GM12878 (cell line): ENCODE measurements around the gene STK35. TPM values are rescaled to one million over a fixed set of nuclear protein-coding genes. Genes with fewer than 3 reads are reported as not detected.

Experiments used
- ATAC-seq: fragments of 200-7000 bp; cut with Tn5 transposase; 3 replicates; pipeline ENCODE4 v1.9.1; 2020; ENCODE audit warnings: mild to moderate bottlenecking, moderate library complexity
- BruUV-seq: library from RNA; stranded (reverse); fragments of 400-500 nt; replicated peaks from 2 replicates; lab custom pipeline; 2021; lab: Mats Ljungman, UMichigan
- CTCF ChIA-PET: fragments of 300-600 bp; sonication (Branson Sonifier 250); formaldehyde crosslinking; extraction: SDS; loops from one replicate; lab custom pipeline; 2021; ENCODE audit warnings: inconsistent platforms; lab: Yijun Ruan, JAX
- POLR2A ChIA-PET: fragments of 350-600 bp; formaldehyde crosslinking; extraction: SDS; loops from one replicate; lab custom pipeline; 2021; ENCODE audit warnings: inconsistent platforms; lab: Charles Lee
- RAD21 ChIA-PET: fragments of 300-600 bp; sonication (Branson Sonifier 250); formaldehyde crosslinking; loops from one replicate; lab custom pipeline; 2023; ENCODE audit warnings: antibody characterized with exemption; ENCODE audit not compliant: unreplicated experiment; lab: Charles Lee
- SMC1A ChIA-PET: fragments of 300-600 bp; sonication (Branson Sonifier 250); formaldehyde crosslinking; loops from one replicate; lab custom pipeline; 2023; ENCODE audit not compliant: unreplicated experiment, uncharacterized antibody; lab: Charles Lee
- DNase-seq: peaks from one replicate; pipeline ENCODE4 v3.0.0-alpha.2; 2011; ENCODE audit warnings: low read depth, low spot score
- FAIRE-seq: peaks from 3 replicates; lab custom pipeline; 2011; peaks lifted over from hg19 to GRCh38; lab: Jason Lieb, UNC
- H2AFZ ChIP-seq: 2 replicates; pipeline ENCODE4 v1.6.0; 2011; ENCODE audit warnings: low read depth, low read length, control low read depth; ENCODE audit not compliant: control insufficient read depth
- H3K27ac ChIP-seq: 2 replicates; pipeline ENCODE4 v1.5.1; 2011; ENCODE audit warnings: control low read depth; ENCODE audit not compliant: control insufficient read depth, insufficient read depth
- H3K27me3 ChIP-seq, 2 experiments: replicated peaks in 1 of 2; 2 replicates each; pipeline versions ENCODE4 v1.6.0 to v1.6.1; 2011; ENCODE audit warnings: low read length in 1 of 2; ENCODE audit not compliant: control insufficient read depth in 2 of 2, insufficient read depth in 2 of 2
- H3K36me3 ChIP-seq, 2 experiments: 2 replicates each; pipeline ENCODE4 v1.5.1; 2011; ENCODE audit warnings: low read length in 1 of 2; ENCODE audit not compliant: control insufficient read depth in 2 of 2, insufficient read depth in 2 of 2
- H3K4me1 ChIP-seq: 2 replicates; pipeline ENCODE4 v1.6.1; 2011; ENCODE audit warnings: mild to moderate bottlenecking, low read length, moderate library complexity, mixed read lengths; ENCODE audit not compliant: control insufficient read depth, insufficient read depth
- H3K4me2 ChIP-seq: 2 replicates; pipeline ENCODE4 v1.6.0; 2011; ENCODE audit warnings: control low read depth; ENCODE audit not compliant: control insufficient read depth, insufficient read depth
- H3K4me3 ChIP-seq: fragments of 200-600 bp; sonication (generic); 2 replicates; pipeline ENCODE4 v1.5.1; 2016
- H3K79me2 ChIP-seq: 2 replicates; pipeline ENCODE4 v1.6.0; 2011; ENCODE audit warnings: low read length; ENCODE audit not compliant: control insufficient read depth, insufficient read depth
- H3K9ac ChIP-seq: 2 replicates; pipeline ENCODE4 v1.8.0; 2011; ENCODE audit warnings: low read length, control low read depth, mixed read lengths; ENCODE audit not compliant: control insufficient read depth, insufficient read depth
- H3K9me3 ChIP-seq: replicated peaks from 3 replicates; pipeline ENCODE4 v1.5.1; 2011; ENCODE audit warnings: mild to moderate bottlenecking, low read length; ENCODE audit not compliant: control insufficient read depth, insufficient read depth
- H4K20me1 ChIP-seq: 2 replicates; pipeline ENCODE4 v1.6.0; 2011; ENCODE audit not compliant: control insufficient read depth, insufficient read depth
- BCL11A ChIP-seq: IDR thresholded peaks from 2 replicates; pipeline ENCODE4 v1.6.1; 2011; ENCODE audit warnings: low read depth, low read length
- CBX5 ChIP-seq: sonication (generic); IDR thresholded peaks from 2 replicates; pipeline ENCODE4 v1.6.1; 2016; ENCODE audit warnings: low read depth, moderate library complexity, mild to moderate bottlenecking, inconsistent platforms
- CREM ChIP-seq: IDR thresholded peaks from 2 replicates; pipeline ENCODE4 v1.6.1; 2014; ENCODE audit warnings: antibody characterized with exemption, low read depth
- ETV6 ChIP-seq, 2 experiments: fragments of 450-650 bp in 1 of 2; IDR thresholded peaks in 1 of 2; conservative IDR thresholded peaks in 1 of 2; 2 replicates each; pipeline ENCODE4 v1.6.1; 2014; ENCODE audit warnings: antibody characterized with exemption in 1 of 2, borderline replicate concordance in 1 of 2, low read depth in 1 of 2, mild to moderate bottlenecking in 1 of 2, moderate library complexity in 1 of 2
- JUNB ChIP-seq: IDR thresholded peaks from 2 replicates; pipeline ENCODE4 v1.6.1; 2016; ENCODE audit warnings: antibody characterized with exemption, mild to moderate bottlenecking
- MTA3 ChIP-seq: IDR thresholded peaks from 2 replicates; pipeline ENCODE4 v1.6.1; 2012; ENCODE audit warnings: low read length, inconsistent platforms, borderline replicate concordance
- NFYA ChIP-seq: IDR thresholded peaks from 2 replicates; pipeline ENCODE4 v1.6.1; 2011; ENCODE audit warnings: low read depth, mild to moderate bottlenecking, low read length, improper control_type of control experiment, borderline replicate concordance
- RELA ChIP-seq: fragments of 450-650 bp; IDR thresholded peaks from 2 replicates; pipeline ENCODE4 v1.8.0; 2014; ENCODE audit warnings: borderline replicate concordance; ENCODE audit not compliant: partially characterized antibody
- SUZ12 ChIP-seq: fragments of 200-600 bp; sonication (generic); IDR thresholded peaks from one replicate; pipeline ENCODE4 v1.6.1; 2018; ENCODE audit warnings: antibody characterized with exemption, mild to moderate bottlenecking; ENCODE audit not compliant: unreplicated experiment
- WGBS: methylation state at CpG from one replicate; pipeline ENCODE4 v1.1.6; 2016; ENCODE audit warnings: low lambda C conversion rate; ENCODE audit not compliant: insufficient replicate concordance, insufficient coverage; ENCODE audit errors: missing lambda C conversion rate; 5-methylcytosine and 5-hydroxymethylcytosine counted together
- in situ Hi-C: fragments of 300-500 bp; cut with MboI; formaldehyde crosslinking; loops from 9 replicates; pipeline ENCODE4 v1.14.3; 2018; ENCODE audit warnings: mixed read lengths
- intact Hi-C: fragments of 100-400 bp; cut with micrococcal nuclease; formaldehyde crosslinking; loops from one replicate; pipeline ENCODE4 v1.14.2; 2022; ENCODE audit not compliant: unreplicated experiment
- polyA plus RNA-seq, 11 experiments: library from polyadenylated mRNA; depleted of rRNA in 4 of 11; unstranded in 6 of 11; stranded (reverse) in 5 of 11; fragments of >200 nt; fragmentation: Nextera tagmentation in 4 of 11; fragmentation: Illumina TruSeq in 1 of 11; extraction: Ambion mirVana in 4 of 11; extraction: Trizol in 1 of 11; gene quantifications; 1 replicate in 1 of 11; 2 replicates in 10 of 11; pipeline versions ENCODE4 v1.2.1 to v1.2.3, GENCODE V29; 2011 to 2016; ENCODE audit warnings: inconsistent platforms in 2 of 11, missing spikeins in 2 of 11, low read depth in 1 of 11
- total RNA-seq, 4 experiments: library from RNA; depleted of rRNA in 3 of 4; stranded (reverse); fragments of >200 nt in 3 of 4; fragmentation: Illumina TruSeq in 1 of 4; extraction: Trizol in 1 of 4; gene quantifications; 2 replicates each; pipeline versions ENCODE4 v1.2.1 to v1.2.3, GENCODE V29; 2013 to 2021
- TF ChIP-seq, protein P1 (sequence below): fragments of 450-650 bp; IDR thresholded peaks from 2 replicates; pipeline ENCODE4 v1.6.1; 2017; ENCODE audit warnings: mild to moderate bottlenecking, moderate library complexity
- TF ChIP-seq, protein P2 (sequence below): IDR thresholded peaks from 2 replicates; pipeline ENCODE4 v1.6.1; 2012; ENCODE audit warnings: low read depth, low read length, improper control_type of control experiment
- TF ChIP-seq, protein P3 (sequence below): fragments of 450-650 bp; formaldehyde crosslinking; IDR thresholded peaks from 2 replicates; pipeline ENCODE4 v1.4.0; 2022; ENCODE audit warnings: mild to moderate bottlenecking, moderate library complexity

The STK35 gene
- total and polyA plus RNA-seq, 10 of the 15 experiments (the other 5 are each of a cell fraction or from before 2014, with no cell fraction given): 2.9 to 19.4 (median 9.6) TPM

DNA sequence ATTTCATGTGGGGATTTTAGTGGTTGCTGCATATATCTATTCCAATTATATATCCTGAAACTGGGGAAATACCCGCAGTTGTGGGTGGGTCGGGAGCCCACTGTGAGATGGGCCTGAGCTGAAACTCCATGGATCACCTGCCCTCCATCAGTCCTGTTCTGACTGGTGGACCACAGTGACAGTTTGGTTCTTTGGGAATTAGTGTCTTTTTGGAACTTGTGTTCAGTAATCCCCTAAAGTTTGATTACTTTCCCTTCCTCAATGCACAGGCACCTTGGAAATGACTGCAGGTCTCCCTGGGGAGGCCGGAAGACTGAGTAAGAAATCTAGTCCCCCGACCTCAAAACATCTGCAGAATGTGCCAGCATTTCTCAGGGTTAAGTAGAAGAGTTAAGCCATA is 11.3 kb downstream of the STK35 start (continued):
- peak in 1 of 2 experiments; percentile 16; a peak in 1 of 4 replicates for TF ChIP-seq ETV6 (conservative IDR thresholded peaks at IDR 0.05 in 1 of 2, IDR thresholded peaks at IDR 0.05 in 1 of 2; ENCODE audit: borderline replicate concordance in 1 of 2, low read depth in 1 of 2)

DNA sequence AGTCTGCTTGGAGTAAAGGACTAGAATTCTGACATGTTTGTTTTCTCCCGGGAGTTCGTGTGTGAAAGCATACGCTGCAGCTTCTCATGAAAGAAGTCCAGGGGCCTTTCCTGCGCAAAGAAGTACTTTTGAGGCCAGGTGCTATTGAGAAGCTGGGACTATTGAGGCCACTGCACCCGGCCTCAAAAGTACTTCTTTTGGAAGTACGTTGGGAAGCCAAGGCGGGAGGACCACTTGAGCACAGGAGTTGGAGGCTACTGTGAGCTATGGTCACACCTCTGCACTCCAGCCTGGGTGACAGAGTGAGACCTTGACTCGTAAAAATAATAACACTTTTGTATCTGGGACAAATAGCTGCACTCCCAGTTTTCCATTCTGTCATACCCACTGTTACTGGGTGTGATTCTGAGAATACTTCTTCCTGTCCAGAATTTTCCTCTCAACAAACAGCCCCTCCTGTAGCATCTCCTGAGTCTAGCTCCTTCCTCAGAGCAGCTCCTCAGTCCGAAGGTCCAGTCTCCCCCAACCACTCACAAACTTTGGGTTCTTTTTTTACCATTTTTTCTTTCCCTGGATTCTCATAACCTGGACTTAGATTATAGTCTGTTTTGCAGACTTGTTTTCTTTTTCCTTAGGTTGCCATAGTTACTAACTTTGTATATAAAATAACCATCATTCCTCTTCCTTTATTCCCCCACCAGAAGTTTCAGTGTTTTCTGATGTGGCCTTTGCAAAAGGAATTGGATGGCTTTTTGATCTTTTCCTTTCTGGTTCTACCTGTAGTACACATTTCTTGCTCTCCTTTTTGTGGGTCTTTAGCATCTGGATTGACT is 12.7 kb downstream of the STK35 start:
- no peak overlapping the region for H3K4me3 ChIP-seq
- H3K79me2 ChIP-seq: peaks cover 56% of the 10 kb centered on the region
- peaks cover 8% of the 10 kb centered on the region for H3K4me1 ChIP-seq
- DNase-seq (no peak), FAIRE-seq (no peak), ATAC-seq (no peak)
- H3K27me3 ChIP-seq: no peaks in the 10 kb centered on the region
- H3K9me3 ChIP-seq: no peaks in the 10 kb centered on the region
- no peak overlapping the region for H3K4me2 ChIP-seq
- H3K27ac ChIP-seq: peak overlapping the region; percentile 4; the same call in 1 of the 2 replicates
- H2AFZ ChIP-seq: no peak overlapping the region
- no peaks in the 10 kb centered on the region for H4K20me1 ChIP-seq
- H3K36me3 ChIP-seq: peaks cover 13 to 16% of the 10 kb centered on the region in 2 experiments; a peak in 3 of 4 replicates
- BruUV-seq: no TSS peak
- ChIA-PET CTCF (interaction anchor here (0.9 to 1.5 kb wide), 3 partner anchors 10 to 108 kb away, joined by 3 to 4 read pairs (median 4); no protein-coding TSS in a partner anchor), RAD21 (interaction anchor here (1.3 kb wide), 1 partner anchor 10 kb away, joined by 4 read pairs; no protein-coding TSS in a partner anchor), SMC1A (interaction anchor here (0.8 to 1.2 kb wide), 2 partner anchors 10 to 26 kb away, joined by 3 read pairs; no protein-coding TSS in a partner anchor), POLR2A (interaction anchor here (3.3 kb wide), 1 partner anchor 12 kb away, joined by 25 read pairs; the partner anchor contains the start of gene STK35)
- intact Hi-C loops (no loop called here), in situ Hi-C loops (no loop called here)
- 92% methylated on average over 9 of the region's 9 CpGs for WGBS
- H3K9ac ChIP-seq: no peak overlapping the region
- TF ChIP-seq NFYA (no peak), CREM (no peak), MTA3 (no peak), JUNB (no peak), SUZ12 (no peak), BCL11A (no peak), RELA (no peak), CBX5 (no peak)
- TF ChIP-seq, protein P1, sequence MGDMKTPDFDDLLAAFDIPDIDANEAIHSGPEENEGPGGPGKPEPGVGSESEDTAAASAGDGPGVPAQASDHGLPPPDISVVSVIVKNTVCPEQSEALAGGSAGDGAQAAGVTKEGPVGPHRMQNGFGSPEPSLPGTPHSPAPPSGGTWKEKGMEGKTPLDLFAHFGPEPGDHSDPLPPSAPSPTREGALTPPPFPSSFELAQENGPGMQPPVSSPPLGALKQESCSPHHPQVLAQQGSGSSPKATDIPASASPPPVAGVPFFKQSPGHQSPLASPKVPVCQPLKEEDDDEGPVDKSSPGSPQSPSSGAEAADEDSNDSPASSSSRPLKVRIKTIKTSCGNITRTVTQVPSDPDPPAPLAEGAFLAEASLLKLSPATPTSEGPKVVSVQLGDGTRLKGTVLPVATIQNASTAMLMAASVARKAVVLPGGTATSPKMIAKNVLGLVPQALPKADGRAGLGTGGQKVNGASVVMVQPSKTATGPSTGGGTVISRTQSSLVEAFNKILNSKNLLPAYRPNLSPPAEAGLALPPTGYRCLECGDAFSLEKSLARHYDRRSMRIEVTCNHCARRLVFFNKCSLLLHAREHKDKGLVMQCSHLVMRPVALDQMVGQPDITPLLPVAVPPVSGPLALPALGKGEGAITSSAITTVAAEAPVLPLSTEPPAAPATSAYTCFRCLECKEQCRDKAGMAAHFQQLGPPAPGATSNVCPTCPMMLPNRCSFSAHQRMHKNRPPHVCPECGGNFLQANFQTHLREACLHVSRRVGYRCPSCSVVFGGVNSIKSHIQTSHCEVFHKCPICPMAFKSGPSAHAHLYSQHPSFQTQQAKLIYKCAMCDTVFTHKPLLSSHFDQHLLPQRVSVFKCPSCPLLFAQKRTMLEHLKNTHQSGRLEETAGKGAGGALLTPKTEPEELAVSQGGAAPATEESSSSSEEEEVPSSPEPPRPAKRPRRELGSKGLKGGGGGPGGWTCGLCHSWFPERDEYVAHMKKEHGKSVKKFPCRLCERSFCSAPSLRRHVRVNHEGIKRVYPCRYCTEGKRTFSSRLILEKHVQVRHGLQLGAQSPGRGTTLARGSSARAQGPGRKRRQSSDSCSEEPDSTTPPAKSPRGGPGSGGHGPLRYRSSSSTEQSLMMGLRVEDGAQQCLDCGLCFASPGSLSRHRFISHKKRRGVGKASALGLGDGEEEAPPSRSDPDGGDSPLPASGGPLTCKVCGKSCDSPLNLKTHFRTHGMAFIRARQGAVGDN: no peak
- TF ChIP-seq, protein P2, sequence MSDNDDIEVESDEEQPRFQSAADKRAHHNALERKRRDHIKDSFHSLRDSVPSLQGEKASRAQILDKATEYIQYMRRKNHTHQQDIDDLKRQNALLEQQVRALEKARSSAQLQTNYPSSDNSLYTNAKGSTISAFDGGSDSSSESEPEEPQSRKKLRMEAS: no peak
- TF ChIP-seq, protein P3, sequence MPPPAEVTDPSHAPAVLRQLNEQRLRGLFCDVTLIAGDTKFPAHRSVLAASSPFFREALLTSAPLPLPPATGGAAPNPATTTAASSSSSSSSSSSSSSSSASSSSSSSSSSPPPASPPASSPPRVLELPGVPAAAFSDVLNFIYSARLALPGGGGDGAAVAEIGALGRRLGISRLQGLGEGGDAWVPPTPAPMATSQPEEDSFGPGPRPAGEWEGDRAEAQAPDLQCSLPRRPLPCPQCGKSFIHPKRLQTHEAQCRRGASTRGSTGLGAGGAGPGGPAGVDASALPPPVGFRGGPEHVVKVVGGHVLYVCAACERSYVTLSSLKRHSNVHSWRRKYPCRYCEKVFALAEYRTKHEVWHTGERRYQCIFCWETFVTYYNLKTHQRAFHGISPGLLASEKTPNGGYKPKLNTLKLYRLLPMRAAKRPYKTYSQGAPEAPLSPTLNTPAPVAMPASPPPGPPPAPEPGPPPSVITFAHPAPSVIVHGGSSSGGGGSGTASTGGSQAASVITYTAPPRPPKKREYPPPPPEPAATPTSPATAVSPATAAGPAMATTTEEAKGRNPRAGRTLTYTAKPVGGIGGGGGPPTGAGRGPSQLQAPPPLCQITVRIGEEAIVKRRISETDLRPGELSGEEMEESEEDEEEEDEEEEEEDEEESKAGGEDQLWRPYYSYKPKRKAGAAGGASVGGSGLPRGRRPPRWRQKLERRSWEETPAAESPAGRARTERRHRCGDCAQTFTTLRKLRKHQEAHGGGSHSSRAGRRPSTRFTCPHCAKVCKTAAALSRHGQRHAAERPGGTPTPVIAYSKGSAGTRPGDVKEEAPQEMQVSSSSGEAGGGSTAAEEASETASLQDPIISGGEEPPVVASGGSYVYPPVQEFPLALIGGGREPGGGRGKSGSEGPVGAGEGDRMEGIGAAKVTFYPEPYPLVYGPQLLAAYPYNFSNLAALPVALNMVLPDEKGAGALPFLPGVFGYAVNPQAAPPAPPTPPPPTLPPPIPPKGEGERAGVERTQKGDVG: no peak
